HepG2 (cell line): ENCODE data around the gene PRUNE1. TPM values are rescaled to one million over a fixed set of nuclear protein-coding genes. Genes with fewer than 3 reads are reported as not detected.

ENCODE experiments used
- ESRRA ChIP-seq: sonication (generic); formaldehyde crosslinking; IDR thresholded peaks from 2 replicates; pipeline ENCODE4 v1.5.1; 2020; ENCODE audit warnings: mild to moderate bottlenecking, low read depth, missing genetic modification reagents
- HNRNPH1 ChIP-seq: fragments of 200-400 bp; formaldehyde crosslinking; optimal IDR thresholded peaks from 2 replicates; pipeline ENCODE3; 2017; ENCODE audit warnings: mild to moderate bottlenecking, low read depth, low read length
- HNRNPK ChIP-seq: fragments of 200-400 bp; formaldehyde crosslinking; IDR thresholded peaks from 2 replicates; pipeline ENCODE4 v1.6.1; 2018; ENCODE audit warnings: low read length, low read depth, moderate library complexity, mild to moderate bottlenecking; ENCODE audit not compliant: poor library complexity, severe bottlenecking
- IRF2 ChIP-seq: IDR thresholded peaks from 2 replicates; pipeline ENCODE4 v1.6.1; 2018; ENCODE audit warnings: missing genetic modification reagents, missing compliant biosample characterization
- KAT8 ChIP-seq: IDR thresholded peaks from 2 replicates; pipeline ENCODE4 v1.6.1; 2016; ENCODE audit warnings: missing genetic modification reagents, missing compliant biosample characterization
- KDM2A ChIP-seq: sonication (generic); formaldehyde crosslinking; IDR thresholded peaks from 2 replicates; pipeline ENCODE4 v1.4.0; 2020; ENCODE audit warnings: low read depth, missing genetic modification reagents, borderline replicate concordance
- MIXL1 ChIP-seq: IDR thresholded peaks from 2 replicates; pipeline ENCODE4 v1.6.1; 2016
- NFYC ChIP-seq: IDR thresholded peaks from 2 replicates; pipeline ENCODE4 v1.6.1; 2016; ENCODE audit warnings: missing genetic modification reagents, missing compliant biosample characterization
- RAD21 ChIP-seq: fragments of 450-650 bp; formaldehyde crosslinking; IDR thresholded peaks from 2 replicates; pipeline ENCODE4 v1.5.0; 2020; ENCODE audit warnings: mild to moderate bottlenecking
- RFX3 ChIP-seq: IDR thresholded peaks from 2 replicates; pipeline ENCODE4 v1.6.1; 2016; ENCODE audit warnings: missing biosample characterization, missing genetic modification reagents
- RXRB ChIP-seq: IDR thresholded peaks from 2 replicates; pipeline ENCODE4 v1.6.1; 2016; ENCODE audit warnings: borderline replicate concordance, missing genetic modification reagents, missing compliant biosample characterization
- SMC3 ChIP-seq: IDR thresholded peaks from 2 replicates; pipeline ENCODE4 v1.6.1; 2011; ENCODE audit warnings: low read length, improper control_type of control experiment
- SNAI1 ChIP-seq: sonication (generic); formaldehyde crosslinking; IDR thresholded peaks from 2 replicates; pipeline ENCODE4 v1.5.0; 2020; ENCODE audit warnings: mild to moderate bottlenecking, missing genetic modification reagents, borderline replicate concordance
- SPEN ChIP-seq: sonication (generic); formaldehyde crosslinking; IDR thresholded peaks from 2 replicates; pipeline ENCODE4 v1.5.1; 2020; ENCODE audit warnings: low read depth, mild to moderate bottlenecking, missing genetic modification reagents
- ZMYM2 ChIP-seq: sonication (generic); formaldehyde crosslinking; IDR thresholded peaks from 2 replicates; pipeline ENCODE4 v1.8.0; 2022; ENCODE audit warnings: mild to moderate bottlenecking, missing genetic modification reagents
- ZNF138 ChIP-seq: sonication (generic); formaldehyde crosslinking; IDR thresholded peaks from 2 replicates; pipeline ENCODE4 v1.5.0; 2020; ENCODE audit warnings: mild to moderate bottlenecking, low read depth, missing genetic modification reagents
- ZNF652 ChIP-seq: IDR thresholded peaks from 2 replicates; pipeline ENCODE4 v1.6.1; 2016; ENCODE audit warnings: low read depth, borderline replicate concordance
- ZZZ3 ChIP-seq: sonication (generic); formaldehyde crosslinking; IDR thresholded peaks from 2 replicates; pipeline ENCODE4 v1.4.0; 2020; ENCODE audit warnings: missing genetic modification reagents, mild to moderate bottlenecking, borderline replicate concordance
- polyA plus RNA-seq, 8 experiments: library from polyadenylated mRNA; depleted of rRNA in 3 of 8; stranded (reverse) in 7 of 8; unstranded in 1 of 8; fragments of >200 nt; fragmentation: Illumina TruSeq in 4 of 8; extraction: Trizol in 4 of 8; gene quantifications; 2 replicates each; pipeline versions ENCODE4 v1.2.1 to v1.2.3, GENCODE V29; 2011 to 2016; ENCODE audit warnings: low read depth in 4 of 8, missing spikeins in 1 of 8, mixed read lengths in 1 of 8; ENCODE audit not compliant: insufficient read depth in 1 of 8
- total RNA-seq, 5 experiments: library from RNA; depleted of rRNA; stranded (reverse); fragments of >200 nt; fragmentation: Illumina TruSeq; extraction: Trizol; gene quantifications; 2 replicates each; pipeline ENCODE4 v1.2.3, GENCODE V29; 2016; ENCODE audit warnings: low read depth in 1 of 5
- TF ChIP-seq, protein P1 (sequence below): IDR thresholded peaks from 2 replicates; pipeline ENCODE4 v1.6.1; 2016; ENCODE audit warnings: low read depth
- TF ChIP-seq, protein P2 (sequence below): sonication (generic); formaldehyde crosslinking; IDR thresholded peaks from 2 replicates; pipeline ENCODE4 v1.4.0; 2020; ENCODE audit warnings: missing genetic modification reagents
- TF ChIP-seq, protein P3 (sequence below): sonication (generic); formaldehyde crosslinking; IDR thresholded peaks from 2 replicates; pipeline ENCODE4 v1.5.0; 2020; ENCODE audit warnings: missing genetic modification reagents
- TF ChIP-seq, protein P4 (sequence below): sonication (generic); formaldehyde crosslinking; IDR thresholded peaks from 2 replicates; pipeline ENCODE4 v1.5.0; 2020; ENCODE audit warnings: mild to moderate bottlenecking, missing genetic modification reagents, moderate library complexity
- TF ChIP-seq, protein P5 (sequence below): sonication (generic); formaldehyde crosslinking; IDR thresholded peaks from 2 replicates; pipeline ENCODE4 v1.4.0; 2020; ENCODE audit warnings: missing genetic modification reagents

The PRUNE1 gene
- total and polyA plus RNA-seq, 2 of the 13 experiments (the other 11 are each of a cell fraction or from before 2014, with no cell fraction given) = 19.0 to 31.9 TPM

DNA sequence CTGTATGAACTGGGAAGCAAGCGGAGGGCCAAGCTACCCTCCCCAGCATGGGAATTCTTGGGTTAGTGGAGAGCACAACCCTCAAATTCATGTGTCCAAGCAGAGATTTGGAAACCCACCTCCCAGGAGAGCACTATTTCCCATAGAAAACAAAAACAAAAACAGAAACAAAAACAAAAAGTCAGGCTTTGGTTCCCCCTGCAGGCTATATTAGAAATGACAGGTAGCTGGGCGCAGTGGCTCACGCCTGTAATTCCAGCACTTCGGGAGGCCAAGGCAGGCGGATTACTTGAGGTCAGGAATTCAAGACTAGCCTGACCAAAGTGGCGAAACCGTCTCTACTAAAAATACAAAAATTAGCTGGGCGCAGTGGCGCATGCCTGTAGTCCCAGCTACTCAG, 12.4 kb upstream of the PRUNE1 start (continued):
- TF ChIP-seq, protein P1, sequence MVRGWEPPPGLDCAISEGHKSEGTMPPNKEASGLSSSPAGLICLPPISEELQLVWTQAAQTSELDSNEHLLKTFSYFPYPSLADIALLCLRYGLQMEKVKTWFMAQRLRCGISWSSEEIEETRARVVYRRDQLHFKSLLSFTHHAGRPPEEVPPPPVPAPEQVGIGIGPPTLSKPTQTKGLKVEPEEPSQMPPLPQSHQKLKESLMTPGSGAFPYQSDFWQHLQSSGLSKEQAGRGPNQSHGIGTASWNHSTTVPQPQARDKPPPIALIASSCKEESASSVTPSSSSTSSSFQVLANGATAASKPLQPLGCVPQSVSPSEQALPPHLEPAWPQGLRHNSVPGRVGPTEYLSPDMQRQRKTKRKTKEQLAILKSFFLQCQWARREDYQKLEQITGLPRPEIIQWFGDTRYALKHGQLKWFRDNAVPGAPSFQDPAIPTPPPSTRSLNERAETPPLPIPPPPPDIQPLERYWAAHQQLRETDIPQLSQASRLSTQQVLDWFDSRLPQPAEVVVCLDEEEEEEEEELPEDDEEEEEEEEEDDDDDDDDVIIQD (CRISPR knock-in tag) = no peak
- TF ChIP-seq RXRB (CRISPR knock-in tag) (no peak), SNAI1 (CRISPR knock-in tag) (no peak), KDM2A (CRISPR knock-in tag) (0 out of 2 replicates have a peak, but pooled peaks have one; percentile 17), ZNF138 (CRISPR knock-in tag) (no peak), ZZZ3 (CRISPR knock-in tag) (no peak), KAT8 (CRISPR knock-in tag) (0 out of 2 replicates have a peak, but pooled peaks have one; percentile 14), ZMYM2 (CRISPR knock-in tag) (no peak), ESRRA (CRISPR knock-in tag) (no peak), NFYC (CRISPR knock-in tag) (no peak), IRF2 (CRISPR knock-in tag) (no peak), HNRNPH1 (no peak), ZNF652 (CRISPR knock-in tag) (no peak), RAD21 (CRISPR knock-in tag) (peak; percentile 66), SPEN (no peak), RFX3 (no peak), MIXL1 (CRISPR knock-in tag) (0 out of 2 replicates have a peak, but pooled peaks have one; percentile 13), SMC3 (0 out of 2 replicates have a peak, but pooled peaks have one; percentile 47), HNRNPK (no peak)
- TF ChIP-seq, protein P2, sequence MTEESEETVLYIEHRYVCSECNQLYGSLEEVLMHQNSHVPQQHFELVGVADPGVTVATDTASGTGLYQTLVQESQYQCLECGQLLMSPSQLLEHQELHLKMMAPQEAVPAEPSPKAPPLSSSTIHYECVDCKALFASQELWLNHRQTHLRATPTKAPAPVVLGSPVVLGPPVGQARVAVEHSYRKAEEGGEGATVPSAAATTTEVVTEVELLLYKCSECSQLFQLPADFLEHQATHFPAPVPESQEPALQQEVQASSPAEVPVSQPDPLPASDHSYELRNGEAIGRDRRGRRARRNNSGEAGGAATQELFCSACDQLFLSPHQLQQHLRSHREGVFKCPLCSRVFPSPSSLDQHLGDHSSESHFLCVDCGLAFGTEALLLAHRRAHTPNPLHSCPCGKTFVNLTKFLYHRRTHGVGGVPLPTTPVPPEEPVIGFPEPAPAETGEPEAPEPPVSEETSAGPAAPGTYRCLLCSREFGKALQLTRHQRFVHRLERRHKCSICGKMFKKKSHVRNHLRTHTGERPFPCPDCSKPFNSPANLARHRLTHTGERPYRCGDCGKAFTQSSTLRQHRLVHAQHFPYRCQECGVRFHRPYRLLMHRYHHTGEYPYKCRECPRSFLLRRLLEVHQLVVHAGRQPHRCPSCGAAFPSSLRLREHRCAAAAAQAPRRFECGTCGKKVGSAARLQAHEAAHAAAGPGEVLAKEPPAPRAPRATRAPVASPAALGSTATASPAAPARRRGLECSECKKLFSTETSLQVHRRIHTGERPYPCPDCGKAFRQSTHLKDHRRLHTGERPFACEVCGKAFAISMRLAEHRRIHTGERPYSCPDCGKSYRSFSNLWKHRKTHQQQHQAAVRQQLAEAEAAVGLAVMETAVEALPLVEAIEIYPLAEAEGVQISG (CRISPR knock-in tag) = no peak
- TF ChIP-seq, protein P3, sequence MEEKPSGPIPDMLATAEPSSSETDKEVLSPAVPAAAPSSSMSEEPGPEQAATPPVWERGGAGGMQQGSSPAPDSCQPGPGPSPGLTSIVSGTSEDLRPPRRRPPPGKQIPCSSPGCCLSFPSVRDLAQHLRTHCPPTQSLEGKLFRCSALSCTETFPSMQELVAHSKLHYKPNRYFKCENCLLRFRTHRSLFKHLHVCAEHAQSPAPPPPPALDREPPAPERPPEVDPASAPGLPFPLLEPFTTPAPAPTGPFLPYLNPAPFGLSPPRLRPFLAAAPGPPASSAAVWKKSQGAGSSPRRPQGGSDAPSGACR (CRISPR knock-in tag) = no peak
- TF ChIP-seq, protein P4, sequence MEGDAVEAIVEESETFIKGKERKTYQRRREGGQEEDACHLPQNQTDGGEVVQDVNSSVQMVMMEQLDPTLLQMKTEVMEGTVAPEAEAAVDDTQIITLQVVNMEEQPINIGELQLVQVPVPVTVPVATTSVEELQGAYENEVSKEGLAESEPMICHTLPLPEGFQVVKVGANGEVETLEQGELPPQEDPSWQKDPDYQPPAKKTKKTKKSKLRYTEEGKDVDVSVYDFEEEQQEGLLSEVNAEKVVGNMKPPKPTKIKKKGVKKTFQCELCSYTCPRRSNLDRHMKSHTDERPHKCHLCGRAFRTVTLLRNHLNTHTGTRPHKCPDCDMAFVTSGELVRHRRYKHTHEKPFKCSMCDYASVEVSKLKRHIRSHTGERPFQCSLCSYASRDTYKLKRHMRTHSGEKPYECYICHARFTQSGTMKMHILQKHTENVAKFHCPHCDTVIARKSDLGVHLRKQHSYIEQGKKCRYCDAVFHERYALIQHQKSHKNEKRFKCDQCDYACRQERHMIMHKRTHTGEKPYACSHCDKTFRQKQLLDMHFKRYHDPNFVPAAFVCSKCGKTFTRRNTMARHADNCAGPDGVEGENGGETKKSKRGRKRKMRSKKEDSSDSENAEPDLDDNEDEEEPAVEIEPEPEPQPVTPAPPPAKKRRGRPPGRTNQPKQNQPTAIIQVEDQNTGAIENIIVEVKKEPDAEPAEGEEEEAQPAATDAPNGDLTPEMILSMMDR (CRISPR knock-in tag) = peak; percentile 73
- TF ChIP-seq, protein P5, sequence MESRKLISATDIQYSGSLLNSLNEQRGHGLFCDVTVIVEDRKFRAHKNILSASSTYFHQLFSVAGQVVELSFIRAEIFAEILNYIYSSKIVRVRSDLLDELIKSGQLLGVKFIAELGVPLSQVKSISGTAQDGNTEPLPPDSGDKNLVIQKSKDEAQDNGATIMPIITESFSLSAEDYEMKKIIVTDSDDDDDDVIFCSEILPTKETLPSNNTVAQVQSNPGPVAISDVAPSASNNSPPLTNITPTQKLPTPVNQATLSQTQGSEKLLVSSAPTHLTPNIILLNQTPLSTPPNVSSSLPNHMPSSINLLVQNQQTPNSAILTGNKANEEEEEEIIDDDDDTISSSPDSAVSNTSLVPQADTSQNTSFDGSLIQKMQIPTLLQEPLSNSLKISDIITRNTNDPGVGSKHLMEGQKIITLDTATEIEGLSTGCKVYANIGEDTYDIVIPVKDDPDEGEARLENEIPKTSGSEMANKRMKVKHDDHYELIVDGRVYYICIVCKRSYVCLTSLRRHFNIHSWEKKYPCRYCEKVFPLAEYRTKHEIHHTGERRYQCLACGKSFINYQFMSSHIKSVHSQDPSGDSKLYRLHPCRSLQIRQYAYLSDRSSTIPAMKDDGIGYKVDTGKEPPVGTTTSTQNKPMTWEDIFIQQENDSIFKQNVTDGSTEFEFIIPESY = peak; percentile 63; the same call in 1 of the 2 replicates
